Glutamatergic neuron (in vitro differentiated cells): ENCODE data around the gene C8G. TPM values are rescaled to one million over a fixed set of nuclear protein-coding genes. Genes with fewer than 3 reads are reported as not detected.

Source experiments
- DNase-seq: peaks from one replicate; pipeline ENCODE4 v3.0.0; 2022
- H3K27ac Mint-ChIP-seq: one replicate; pipeline ENCODE4 v1.8.0; 2020; ENCODE audit warnings: mild to moderate bottlenecking, mixed read lengths, inconsistent platforms; ENCODE audit not compliant: unreplicated experiment
- H3K27me3 Mint-ChIP-seq: one replicate; pipeline ENCODE4 v1.8.0; 2020; ENCODE audit warnings: mild to moderate bottlenecking, moderate library complexity, mixed read lengths, inconsistent platforms; ENCODE audit not compliant: unreplicated experiment
- H3K36me3 Mint-ChIP-seq: one replicate; pipeline ENCODE4 v1.8.0; 2020; ENCODE audit warnings: mild to moderate bottlenecking, mixed read lengths, inconsistent platforms; ENCODE audit not compliant: unreplicated experiment
- H3K4me1 Mint-ChIP-seq: one replicate; pipeline ENCODE4 v1.8.0; 2020; ENCODE audit warnings: mild to moderate bottlenecking, low read depth, mixed read lengths, inconsistent platforms; ENCODE audit not compliant: unreplicated experiment
- H3K4me3 Mint-ChIP-seq: one replicate; pipeline ENCODE4 v1.8.0; 2020; ENCODE audit warnings: mild to moderate bottlenecking, mixed read lengths, inconsistent platforms; ENCODE audit not compliant: unreplicated experiment
- H3K9me3 Mint-ChIP-seq: one replicate; pipeline ENCODE4 v1.8.0; 2020; ENCODE audit warnings: mild to moderate bottlenecking, moderate library complexity, mixed read lengths, inconsistent platforms; ENCODE audit not compliant: unreplicated experiment
- CTCF ChIP-seq: fragments of 200-600 bp; sonication (generic); IDR thresholded peaks from one replicate; pipeline ENCODE4 v1.5.0; 2021; ENCODE audit not compliant: partially characterized antibody, unreplicated experiment
- total RNA-seq: library from RNA; stranded (reverse); fragmentation: NEBNext Ultra II Directional; extraction: Animal tissue kit (Norgen Biotek cat#: 25700); gene quantifications from one replicate; pipeline ENCODE4 v1.2.1, GENCODE V29; 2021; ENCODE audit not compliant: unreplicated experiment

The C8G gene
- total RNA-seq, 1 donor from 2014 or later = 14.5 TPM

GRCh38 chr9:136988872-136989271, 43.8 kb downstream of the C8G start:
- H3K9me3 Mint-ChIP-seq = peaks cover 9% of the 10 kb centered on the region

DNA sequence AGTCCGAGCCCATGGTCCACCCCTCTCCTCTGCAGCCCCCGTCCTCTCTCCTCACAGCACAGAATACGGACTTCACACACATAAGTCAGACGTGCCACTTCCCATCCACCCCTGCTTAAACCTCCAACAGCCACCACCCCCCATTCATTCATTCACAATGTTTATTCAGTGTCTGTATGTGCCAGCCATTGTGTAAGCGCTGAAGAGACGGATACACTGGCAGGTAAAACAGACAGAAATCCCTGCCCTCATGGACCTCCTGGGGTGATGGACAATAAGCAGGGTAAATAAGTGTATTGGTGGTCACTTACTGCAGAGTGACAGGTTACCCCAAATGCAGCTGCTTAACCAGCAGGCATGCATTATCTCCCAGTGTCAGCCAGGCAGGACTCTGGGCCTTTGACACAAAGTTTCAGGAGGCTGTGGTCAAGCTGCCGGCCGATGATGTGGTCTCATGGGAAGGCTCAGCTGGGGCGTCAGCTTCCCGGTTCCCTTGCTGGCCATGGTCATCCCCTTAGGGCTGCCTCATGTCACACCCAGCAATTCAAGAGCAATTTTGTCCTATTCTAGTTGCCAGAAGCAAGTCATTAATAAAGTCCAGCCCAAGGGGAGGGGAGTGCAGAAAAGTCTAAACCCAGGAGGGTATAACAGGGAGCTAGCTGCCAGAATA, 45.3 kb downstream of the C8G start:
- DNase-seq = peak; percentile 14
- H3K4me3 Mint-ChIP-seq = peak overlapping the region; percentile 60
- peak overlapping the region; percentile 28 for H3K27ac Mint-ChIP-seq
- peaks cover 8% of the 10 kb centered on the region for H3K4me1 Mint-ChIP-seq
- peaks cover 23% of the 10 kb centered on the region for H3K27me3 Mint-ChIP-seq
- peaks cover 5% of the 10 kb centered on the region for H3K36me3 Mint-ChIP-seq
- TF ChIP-seq CTCF = no peak
- H3K9me3 Mint-ChIP-seq = peaks cover 8% of the 10 kb centered on the region

More at GRCh38 chr9:136988872-136989271, 43.8 kb downstream of the C8G start:
- H3K4me1 Mint-ChIP-seq = peaks cover 10% of the 10 kb centered on the region
- H3K27me3 Mint-ChIP-seq = peaks cover 25% of the 10 kb centered on the region
- no peak for DNase-seq
- no peak overlapping the region for H3K4me3 Mint-ChIP-seq
- no peak overlapping the region for H3K27ac Mint-ChIP-seq
- H3K36me3 Mint-ChIP-seq = peaks cover 5% of the 10 kb centered on the region
- TF ChIP-seq CTCF = no peak

- peak; percentile 96 for DNase-seq
- Mint-ChIP-seq H3K36me3 (peaks cover 5% of the 10 kb centered on the region), H3K27ac (no peak within 1 kb of the TSS), H3K4me3 (peak within 1 kb of the TSS; percentile 86), H3K4me1 (peaks cover 8% of the 10 kb centered on the region), H3K9me3 (peaks cover 6% of the 10 kb centered on the region), H3K27me3 (peaks cover 17% of the 10 kb centered on the region)
- TF ChIP-seq CTCF = peak; percentile 13
These were observed 47.2 kb downstream of the C8G start, which contains the start of gene PAXX for GRCh38 chr9:136991993-136992818. Gene PAXX, plus strand, starts transcription at chr9:136992422. Its CDS starts 22 bp downstream, at chr9:136992444.

GRCh38 chr9:136992819-136993369, 47.9 kb downstream of the C8G start:
- Mint-ChIP-seq H3K27ac (no peak overlapping the region), H3K36me3 (peaks cover 5% of the 10 kb centered on the region), H3K4me1 (peaks cover 8% of the 10 kb centered on the region), H3K9me3 (peaks cover 8% of the 10 kb centered on the region), H3K27me3 (peaks cover 19% of the 10 kb centered on the region), H3K4me3 (peak overlapping the region; percentile 86)
- no peak for DNase-seq
- TF ChIP-seq CTCF = no peak
